Epidermal melanocyte (primary cell): Measurements from ENCODE around the gene TOM1L1.

ENCODE experiments used
- DNase-seq: peaks from one replicate; pipeline ENCODE4 v3.0.0; 2011; ENCODE audit warnings: low spot score; ENCODE audit not compliant: insufficient read length

TOM1L1 gene

DNA sequence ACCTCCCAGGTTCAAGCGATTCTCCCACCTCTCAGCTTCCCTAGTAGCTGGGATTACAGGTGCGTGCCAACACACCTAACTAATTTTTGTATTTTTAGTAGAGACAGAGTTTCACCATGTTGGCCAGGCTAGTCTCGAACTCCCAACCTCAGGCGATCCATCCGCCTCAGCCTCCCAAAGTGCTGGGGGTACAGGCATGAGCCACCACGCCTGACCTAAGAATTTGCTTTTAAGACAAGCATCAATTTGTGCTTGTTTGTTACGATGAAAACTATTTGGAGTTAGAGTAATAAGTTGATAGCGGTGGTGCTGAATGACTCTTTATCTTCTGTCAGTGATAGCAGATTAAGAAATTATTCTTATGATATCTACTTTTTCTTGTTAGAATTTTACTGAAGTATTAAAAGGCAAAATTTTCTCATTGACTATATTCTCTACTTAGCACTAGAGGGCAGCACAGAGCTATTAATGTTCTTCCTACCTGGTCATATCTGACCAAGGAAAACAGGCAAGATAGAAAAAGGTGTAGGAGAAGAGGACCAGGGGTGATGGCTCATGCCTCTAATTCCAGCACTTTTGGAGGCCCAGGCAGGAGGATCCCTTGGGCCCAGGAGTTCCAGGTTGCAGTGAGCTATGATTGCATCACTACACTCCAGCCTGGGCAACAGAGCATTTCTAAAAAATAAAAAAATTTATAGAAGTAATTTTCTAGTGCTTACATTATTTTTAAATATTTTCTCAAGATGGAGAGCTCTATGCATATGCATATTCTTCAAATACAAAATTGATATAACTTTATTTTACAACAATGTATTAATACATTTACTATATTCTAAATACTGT, 92.4 kb downstream of the TOM1L1 start:
- DNase-seq = no peak

DNA sequence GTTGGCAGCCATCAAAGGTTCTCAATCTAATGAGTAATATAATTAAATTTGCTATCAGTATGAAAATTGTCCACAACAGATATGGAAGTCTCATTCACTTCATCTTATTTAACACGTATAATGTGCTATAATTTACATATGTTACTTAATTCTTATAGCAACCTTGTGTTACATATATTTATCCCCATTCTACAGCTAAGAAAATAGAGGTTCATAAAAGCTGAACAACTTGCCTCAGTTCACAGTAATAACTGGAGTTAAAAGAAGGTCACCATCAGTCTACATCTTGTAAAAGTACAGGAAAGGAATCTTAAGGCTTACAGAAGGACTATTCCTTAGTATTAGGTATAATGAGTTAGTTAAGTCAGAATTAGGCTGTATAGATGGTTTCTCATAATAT, 95.8 kb downstream of the TOM1L1 start:
- DNase-seq = no peak

DNA sequence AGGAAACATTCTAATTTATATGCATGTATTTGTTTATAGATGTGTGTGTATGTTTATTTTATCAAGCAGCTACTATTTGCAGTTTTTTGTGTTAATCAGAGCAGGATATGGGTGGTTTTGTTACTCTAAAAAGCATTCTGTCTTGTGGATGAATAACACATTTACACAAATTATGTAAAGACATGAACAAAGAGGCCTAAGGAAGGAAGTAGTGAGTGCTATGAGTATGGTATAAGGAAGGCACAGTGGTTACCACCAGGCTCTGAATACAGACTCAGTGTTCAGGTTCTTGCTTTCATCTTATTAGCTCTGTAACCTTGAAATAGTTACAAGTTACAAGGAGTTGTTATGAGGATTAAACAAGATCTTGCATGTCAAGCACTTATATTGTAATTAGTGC, 101.8 kb downstream of the TOM1L1 start:
- DNase-seq = no peak

DNA sequence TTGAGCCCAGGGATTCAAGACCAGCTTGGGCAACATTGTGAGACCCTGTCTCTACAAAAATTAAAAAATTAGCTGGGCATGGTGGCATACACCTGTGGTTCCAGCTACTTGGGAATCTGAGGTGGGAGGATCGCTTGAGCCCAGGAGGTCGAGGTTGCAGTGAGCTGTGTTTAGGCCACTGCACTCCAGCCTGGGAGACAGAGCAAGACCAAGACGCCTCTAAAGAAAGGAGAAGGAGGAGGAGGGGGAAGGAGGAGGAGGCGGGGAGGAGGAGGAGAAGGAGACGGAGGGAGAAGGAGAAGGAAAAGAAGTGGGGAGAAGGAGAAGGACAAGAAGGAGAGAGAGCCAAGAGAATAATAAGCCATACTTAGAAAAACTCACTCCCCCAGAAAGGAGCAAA, 103.8 kb downstream of the TOM1L1 start:
- DNase-seq = no peak

DNA sequence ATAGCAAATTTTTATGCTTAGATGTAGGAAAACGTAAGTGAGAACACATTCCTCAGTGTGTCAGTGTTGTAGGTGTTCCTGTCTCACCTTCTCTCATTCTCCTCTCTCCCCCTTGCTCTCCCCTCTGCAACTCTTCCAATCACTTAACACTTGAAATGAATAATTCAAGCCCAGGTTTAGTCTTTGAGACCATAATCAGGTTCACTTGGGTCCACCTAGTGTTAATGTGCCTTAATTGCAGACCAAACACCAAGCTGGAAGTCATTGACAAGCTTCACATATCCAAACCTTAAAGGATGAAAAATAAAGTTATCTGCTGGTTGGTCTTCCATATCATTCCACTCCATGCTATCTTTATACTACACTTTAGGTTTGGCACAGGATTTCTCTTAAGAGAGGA, 104.9 kb downstream of the TOM1L1 start:
- no peak for DNase-seq
